B cell (primary cell): Measurements from ENCODE around the gene SLC15A2. TPM values are rescaled to one million over a fixed set of nuclear protein-coding genes. Genes with fewer than 3 reads are reported as not detected.
A peak's percentile ranks its signal among the peaks of the same experiment; 100 is the strongest.

ENCODE experiments used
- ATAC-seq: fragments of 200-7000 bp; cut with Tn5 transposase; one replicate; pipeline ENCODE4 v1.10.0; 2021; ENCODE audit warnings: low read depth, mild to moderate bottlenecking, moderate number of reproducible peaks, moderate library complexity
- CTCF ChIA-PET: fragments of 350-600 bp; sonication (Branson Sonifier 250); formaldehyde crosslinking; loops from one replicate; lab custom pipeline; 2021; ENCODE audit warnings: antibody characterized with exemption, inconsistent platforms; lab: Charles Lee
- POLR2A ChIA-PET: fragments of 350-600 bp; sonication (Branson Sonifier 250); formaldehyde crosslinking; loops from one replicate; lab custom pipeline; 2021; ENCODE audit warnings: antibody characterized with exemption; lab: Charles Lee
- DNase-seq: peaks from one replicate; pipeline ENCODE4 v3.0.0; 2013
- H2AFZ ChIP-seq: 2 replicates; pipeline ENCODE4 v1.6.1; 2012; ENCODE audit warnings: mild to moderate bottlenecking, low read depth, low read length; ENCODE audit not compliant: insufficient read depth, poor library complexity, severe bottlenecking
- H3K27ac ChIP-seq, 2 donors: 1 replicate in 1 of 2; 2 replicates in 1 of 2; pipeline ENCODE4 v1.5.1; 2012 to 2013; ENCODE audit warnings: low read length in 2 of 2, mild to moderate bottlenecking in 2 of 2, moderate library complexity in 1 of 2
- H3K27me3 ChIP-seq, 4 experiments: fragments of 200-600 bp in 1 of 4; sonication (generic) in 1 of 4; replicated peaks in 1 of 4; 1 replicate in 2 of 4; 2 replicates in 2 of 4; pipeline versions ENCODE4 v1.6.1 to v1.7.0; 2013 to 2016; ENCODE audit warnings: low read length in 3 of 4, mild to moderate bottlenecking in 2 of 4, mixed read lengths in 1 of 4, moderate library complexity in 1 of 4; ENCODE audit not compliant: insufficient read depth in 4 of 4, control insufficient read depth in 3 of 4; ENCODE audit errors: control extremely low read depth in 1 of 4
- H3K36me3 ChIP-seq, 2 experiments: replicated peaks in 1 of 2; 1 replicate in 1 of 2; 2 replicates in 1 of 2; pipeline versions ENCODE4 v1.6.1 to v1.7.1; 2013; ENCODE audit warnings: low read length in 1 of 2; ENCODE audit not compliant: insufficient read depth in 2 of 2, control insufficient read depth in 1 of 2; ENCODE audit errors: control extremely low read depth in 1 of 2, extremely low read depth in 1 of 2
- H3K4me1 ChIP-seq, 2 donors: fragments of 200-600 bp in 1 of 2; sonication (generic) in 1 of 2; 1 replicate in 1 of 2; 2 replicates in 1 of 2; pipeline versions ENCODE4 v1.5.1 to v1.6.1; 2013 to 2017; ENCODE audit warnings: low read length in 2 of 2; ENCODE audit not compliant: control insufficient read depth in 2 of 2, insufficient read depth in 2 of 2
- H3K4me2 ChIP-seq: replicated peaks from 2 replicates; pipeline ENCODE3; 2012; ENCODE audit warnings: mild to moderate bottlenecking, low read depth, low read length; ENCODE audit not compliant: poor library complexity, severe bottlenecking
- H3K4me3 ChIP-seq, 5 experiments: fragments of 200-600 bp in 1 of 5; sonication (generic) in 1 of 5; 1 replicate in 3 of 5; 2 replicates in 2 of 5; pipeline versions ENCODE4 v1.5.1 to v1.7.0; 2011 to 2016; ENCODE audit warnings: low read length in 4 of 5, mild to moderate bottlenecking in 4 of 5, low read depth in 2 of 5, control low read depth in 1 of 5, moderate library complexity in 1 of 5; ENCODE audit not compliant: insufficient read depth in 1 of 5; ENCODE audit errors: control extremely low read depth in 1 of 5, extremely low read depth in 1 of 5
- H3K79me2 ChIP-seq: fragments of 200-600 bp; sonication (generic); one replicate; pipeline ENCODE4 v1.6.0; 2016; ENCODE audit warnings: low read length; ENCODE audit not compliant: control insufficient read depth, insufficient read depth
- H3K9ac ChIP-seq: fragments of 200-600 bp; sonication (generic); 2 replicates; pipeline ENCODE4 v1.6.1; 2017; ENCODE audit warnings: mild to moderate bottlenecking, low read length, moderate library complexity
- H3K9me3 ChIP-seq, 3 donors: one replicate each; pipeline versions ENCODE4 v1.6.1 to v1.7.1; 2013; ENCODE audit warnings: low read length in 2 of 3; ENCODE audit not compliant: control insufficient read depth in 2 of 3, insufficient read depth in 1 of 3; ENCODE audit errors: control extremely low read depth in 1 of 3
- H4K20me1 ChIP-seq: 2 replicates; pipeline ENCODE4 v1.6.0; 2012; ENCODE audit warnings: mild to moderate bottlenecking, low read length; ENCODE audit not compliant: insufficient read depth, control insufficient read depth, poor library complexity, severe bottlenecking
- H3K27ac Mint-ChIP-seq: one replicate; pipeline ENCODE4 v1.8.0; 2021; ENCODE audit warnings: mixed read lengths
- H3K27me3 Mint-ChIP-seq: one replicate; pipeline ENCODE4 v1.8.0; 2021; ENCODE audit warnings: mixed read lengths
- H3K4me1 Mint-ChIP-seq: one replicate; pipeline ENCODE4 v1.8.0; 2021; ENCODE audit warnings: mixed read lengths
- H3K4me3 Mint-ChIP-seq: one replicate; pipeline ENCODE4 v1.8.0; 2021; ENCODE audit warnings: mixed read lengths
- H3K9me3 Mint-ChIP-seq: one replicate; pipeline ENCODE4 v1.8.0; 2022; ENCODE audit warnings: mixed read lengths; ENCODE audit not compliant: insufficient read depth
- CTCF ChIP-seq: fragments of 200-600 bp; IDR thresholded peaks from one replicate; pipeline ENCODE4 v1.8.0; 2022; ENCODE audit warnings: antibody characterized with exemption, mild to moderate bottlenecking
- EZH2 ChIP-seq: IDR thresholded peaks from 2 replicates; pipeline ENCODE4 v1.6.1; 2012; ENCODE audit warnings: borderline replicate concordance, low read depth, mild to moderate bottlenecking, moderate library complexity, low read length; ENCODE audit not compliant: insufficient read depth, poor library complexity, severe bottlenecking
- WGBS: methylation state at CpG from one replicate; pipeline ENCODE4 v1.1.5; 2013; ENCODE audit warnings: missing lambda C conversion rate; ENCODE audit not compliant: insufficient coverage; 5-methylcytosine and 5-hydroxymethylcytosine counted together
- intact Hi-C: fragments of 100-400 bp; cut with micrococcal nuclease; formaldehyde crosslinking; loops from one replicate; pipeline ENCODE4 v1.10.0; 2022
- polyA plus RNA-seq: library from polyadenylated mRNA; depleted of rRNA; stranded (reverse); fragments of >200 nt; gene quantifications from 2 replicates; pipeline ENCODE4 v1.2.3, GENCODE V29; 2012
- total RNA-seq, 2 donors: library from RNA; stranded (reverse); fragments of 120-200 nt in 1 of 2; gene quantifications; 1 replicate in 1 of 2; 2 replicates in 1 of 2; pipeline versions ENCODE4 v1.2.3 to v1.2.4, GENCODE V29; 2013 to 2022

SLC15A2 gene
- total and polyA plus RNA-seq, 2 donors (not counting 1 experiment from before 2014, with no cell fraction given) = 13.1 to 16.9 TPM

DNA sequence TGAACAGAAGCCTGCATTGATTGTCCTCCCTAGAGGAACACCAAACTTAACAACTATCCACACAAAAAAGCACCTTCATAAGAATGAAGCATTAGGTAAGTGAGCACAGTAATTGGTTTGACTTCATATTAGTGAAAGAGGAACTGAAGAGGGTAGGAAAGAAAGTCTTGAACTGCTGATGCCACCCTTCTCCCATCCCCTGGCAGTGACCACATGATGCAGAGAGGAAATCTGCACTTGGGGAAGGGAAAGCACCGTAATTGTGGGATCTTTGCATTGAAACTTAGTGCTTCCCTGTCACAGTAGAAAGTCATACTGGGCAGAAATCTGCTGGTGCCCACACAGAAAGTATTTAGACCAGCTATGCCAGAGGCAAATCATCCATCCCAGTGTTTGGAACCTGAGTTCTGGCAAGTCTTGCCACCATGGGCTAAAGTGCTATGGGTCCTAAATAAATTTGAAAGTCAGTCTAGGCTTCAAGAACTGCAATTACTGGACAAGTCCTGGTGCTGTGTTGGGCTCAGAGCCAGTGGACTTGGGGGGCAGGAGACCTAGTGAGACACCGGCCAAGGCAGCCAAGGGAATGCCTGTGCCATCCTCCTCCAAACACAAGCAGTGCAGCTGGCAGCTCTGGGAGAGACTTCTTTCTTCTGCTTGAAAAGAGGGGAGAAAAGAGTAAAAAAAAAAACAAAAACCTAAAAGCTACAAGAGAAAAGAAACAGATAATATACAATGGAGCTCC is 63.6 kb downstream of the SLC15A2 start:
- Histone ChIP-seq H3K4me2 (no peak overlapping the region), H3K36me3 (peaks cover 0 to 3% of the 10 kb centered on the region in 2 experiments), H3K4me3 (no peak overlapping the region), H3K27ac (peak overlapping the region in 1 of 2 donors; percentile 4), H3K9me3 (peaks cover 0 to 15% (median 4%) of the 10 kb centered on the region in 3 donors), H3K4me1 (peaks cover 8 to 9% of the 10 kb centered on the region in 2 donors), H3K27me3 (no peaks in the 10 kb centered on the region), H4K20me1 (no peaks in the 10 kb centered on the region), H3K79me2 (no peaks in the 10 kb centered on the region), H3K9ac (no peak overlapping the region), H2AFZ (no peak overlapping the region)
- TF ChIP-seq CTCF (no peak), EZH2 (no peak)
- DNase-seq (peak; percentile 45), ATAC-seq (peak; percentile 33)
- WGBS = no CpG with 5 or more reads among the region's 2 CpGs
- Mint-ChIP-seq H3K27ac (peak overlapping the region; percentile 17), H3K4me1 (peaks cover 15% of the 10 kb centered on the region), H3K9me3 (peaks cover 4% of the 10 kb centered on the region), H3K27me3 (no peaks in the 10 kb centered on the region), H3K4me3 (no peak overlapping the region)
- intact Hi-C loops = no loop called here
- POLR2A ChIA-PET = no interaction called here
- CTCF ChIA-PET = no interaction called here

GRCh38 chr3:121958801-121959200 is 64.6 kb downstream of the SLC15A2 start:
- no peak for DNase-seq
- Histone ChIP-seq H3K36me3 (peaks cover 0 to 3% of the 10 kb centered on the region in 2 experiments), H3K27ac (no peak overlapping the region), H3K4me2 (no peak overlapping the region), H3K9ac (no peak overlapping the region), H3K27me3 (no peaks in the 10 kb centered on the region), H3K79me2 (no peaks in the 10 kb centered on the region), H3K4me3 (no peak overlapping the region), H3K4me1 (peaks cover 8 to 9% of the 10 kb centered on the region in 2 donors), H3K9me3 (peaks cover 0 to 24% (median 4%) of the 10 kb centered on the region in 3 donors), H2AFZ (no peak overlapping the region), H4K20me1 (no peaks in the 10 kb centered on the region)
- Mint-ChIP-seq H3K27ac (no peak overlapping the region), H3K4me3 (no peak overlapping the region), H3K27me3 (no peaks in the 10 kb centered on the region), H3K4me1 (peaks cover 15% of the 10 kb centered on the region), H3K9me3 (peaks cover 4% of the 10 kb centered on the region)
- ChIA-PET CTCF (no interaction called here), POLR2A (no interaction called here)
- WGBS = no CpG with 5 or more reads among the region's 3 CpGs
- intact Hi-C loops = no loop called here
- TF ChIP-seq EZH2 (no peak), CTCF (no peak)
- ATAC-seq = no peak
